Prostate gland (tissue), 2 donors: ENCODE results near the gene EIF2S2. TPM values are rescaled to one million over a fixed set of nuclear protein-coding genes. Genes with fewer than 3 reads are reported as not detected.

ENCODE experiments used
- DNase-seq: peaks from one replicate; pipeline ENCODE4 v3.0.0-alpha.2; 2019; ENCODE audit warnings: low spot score
- H3K27ac ChIP-seq, 2 donors: fragments of 200-600 bp; sonication (generic); 2 replicates each; pipeline ENCODE4 v1.5.1; 2017 to 2019
- H3K27me3 ChIP-seq: fragments of 200-600 bp; sonication (generic); replicated peaks from 2 replicates; pipeline ENCODE4 v1.5.1; 2019; ENCODE audit not compliant: insufficient read depth
- H3K36me3 ChIP-seq, 2 donors: fragments of 200-600 bp; sonication (generic); 1 replicate in 1 of 2; 2 replicates in 1 of 2; pipeline versions ENCODE4 v1.5.1 to v1.8.1; 2017 to 2019
- H3K4me1 ChIP-seq: fragments of 200-600 bp; sonication (generic); replicated peaks from 2 replicates; pipeline ENCODE4 v1.5.1; 2019
- H3K4me3 ChIP-seq, 2 donors: fragments of 200-600 bp; sonication (generic); 2 replicates each; pipeline ENCODE4 v1.5.1; 2017 to 2019
- H3K9me3 ChIP-seq: fragments of 200-600 bp; sonication (generic); 2 replicates; pipeline ENCODE4 v1.5.1; 2017
- CTCF ChIP-seq, 4 experiments: fragments of 200-600 bp in 2 of 4; fragments of 450-650 bp in 2 of 4; sonication (generic) in 2 of 4; IDR thresholded peaks; 1 replicate in 3 of 4; 2 replicates in 1 of 4; pipeline ENCODE4 v1.5.1; 2016 to 2019; ENCODE audit warnings: antibody characterized with exemption in 4 of 4, mild to moderate bottlenecking in 2 of 4, moderate library complexity in 2 of 4
- POLR2A ChIP-seq: fragments of 450-650 bp; IDR thresholded peaks from one replicate; pipeline ENCODE4 v1.6.1; 2016; ENCODE audit warnings: antibody characterized with exemption, mild to moderate bottlenecking
- POLR2AphosphoS5 ChIP-seq: sonication (generic); formaldehyde crosslinking; IDR thresholded peaks from one replicate; pipeline ENCODE4 v1.6.1; 2017; ENCODE audit warnings: antibody characterized with exemption
- WGBS: methylation state at CpG from one replicate; pipeline ENCODE4 v1.1.5; 2018; 5-methylcytosine and 5-hydroxymethylcytosine counted together
- intact Hi-C: fragments of 100-400 bp; cut with DNase I; formaldehyde crosslinking; loops from one replicate; pipeline ENCODE4 v1.14.2; 2022
- total RNA-seq, 2 donors: library from RNA; depleted of rRNA; stranded (reverse); fragments of >200 nt; gene quantifications; one replicate each; pipeline ENCODE4 v1.1.0, GENCODE V29; 2016

The EIF2S2 gene
- total RNA-seq, 2 donors from 2014 or later, result 32.7 to 41.0 TPM

- Histone ChIP-seq H3K36me3 (no peaks in the 10 kb centered on the region), H3K27ac (no peak overlapping the region), H3K9me3 (no peaks in the 10 kb centered on the region), H3K4me3 (no peak overlapping the region), H3K27me3 (no peaks in the 10 kb centered on the region), H3K4me1 (no peaks in the 10 kb centered on the region)
- 71% methylated on average over 4 of the region's 4 CpGs for WGBS
- DNase-seq, result no peak
- intact Hi-C loops, result loop anchor here (5.0 kb wide), 1 partner anchor 199 kb away; no protein-coding TSS in a partner anchor
- TF ChIP-seq CTCF (IDR thresholded peaks at IDR 0.05) (no peak), POLR2AphosphoS5 (no peak), POLR2A (no peak)
These were observed 19.4 kb upstream of the EIF2S2 start for GRCh38 chr20:34131491-34131890.

- Histone ChIP-seq H3K4me3 (no peak overlapping the region), H3K4me1 (no peaks in the 10 kb centered on the region), H3K36me3 (no peaks in the 10 kb centered on the region), H3K27me3 (no peaks in the 10 kb centered on the region), H3K9me3 (no peaks in the 10 kb centered on the region), H3K27ac (no peak overlapping the region)
- intact Hi-C loops, result loop anchor here (2.0 to 5.0 kb wide), 3 partner anchors 57 to 267 kb away; no protein-coding TSS in a partner anchor
- peak; percentile 48 to 90 (median 89) for TF ChIP-seq CTCF (IDR thresholded peaks at IDR 0.05)
- peak; percentile 33 for TF ChIP-seq POLR2AphosphoS5
- TF ChIP-seq POLR2A, result no peak
- under 1% methylated on average over 10 of the region's 10 CpGs for WGBS
- DNase-seq, result peak; percentile 72
These were observed 17.6 kb upstream of the EIF2S2 start for GRCh38 chr20:34129518-34130162.

GRCh38 chr20:34127792-34128191 is 15.7 kb upstream of the EIF2S2 start:
- TF ChIP-seq POLR2AphosphoS5 (no peak), CTCF (IDR thresholded peaks at IDR 0.05) (no peak), POLR2A (no peak)
- H3K36me3 ChIP-seq, result no peaks in the 10 kb centered on the region
- 72% methylated on average over 10 of the region's 10 CpGs for WGBS
- no peak overlapping the region for H3K4me3 ChIP-seq
- H3K4me1 ChIP-seq, result no peaks in the 10 kb centered on the region
- DNase-seq, result no peak
- H3K27me3 ChIP-seq, result no peaks in the 10 kb centered on the region
- H3K27ac ChIP-seq, result no peak overlapping the region
- intact Hi-C loops, result loop anchor here (2.0 to 5.0 kb wide), 2 partner anchors 55 to 265 kb away; no protein-coding TSS in a partner anchor
- H3K9me3 ChIP-seq, result no peaks in the 10 kb centered on the region

GRCh38 chr20:34124469-34125249 is 12.6 kb upstream of the EIF2S2 start:
- intact Hi-C loops, result loop anchor here (5.0 kb wide), 1 partner anchor 52 kb away; no protein-coding TSS in a partner anchor
- Histone ChIP-seq H3K27ac (no peak overlapping the region), H3K4me1 (no peaks in the 10 kb centered on the region), H3K27me3 (no peaks in the 10 kb centered on the region), H3K9me3 (no peaks in the 10 kb centered on the region), H3K4me3 (no peak overlapping the region), H3K36me3 (no peaks in the 10 kb centered on the region)
- TF ChIP-seq POLR2A (no peak), POLR2AphosphoS5 (no peak), CTCF (IDR thresholded peaks at IDR 0.05) (no peak)
- WGBS, result 55% methylated on average over 2 of the region's 2 CpGs
- DNase-seq, result no peak
